SK-MEL-5 (cell line): ENCODE results near the gene MAST4. TPM values are rescaled to one million over a fixed set of nuclear protein-coding genes. Genes with fewer than 3 reads are reported as not detected.

Source experiments
- DNase-seq: peaks from one replicate; pipeline ENCODE4 v3.0.0-alpha.2; 2016; ENCODE audit warnings: low read depth, low spot score
- in situ Hi-C: cut with HindIII; loops from 2 replicates; pipeline ENCODE4 v1.10.0; 2016; ENCODE audit warnings: low sequenced_read_pairs, high pct_unique_total_duplicates, low pct_unique_long_range_greater_than_20kb
- polyA plus RNA-seq, 2 experiments: library from polyadenylated mRNA; depleted of rRNA; stranded (reverse); fragments of >200 nt; gene quantifications; 2 replicates each; pipeline ENCODE4 v1.2.3, GENCODE V29; 2015
- total RNA-seq: library from RNA; depleted of rRNA; stranded (reverse); fragments of >200 nt; shearing (Covaris generic); gene quantifications from 2 replicates; pipeline ENCODE4 v1.2.3, GENCODE V29; 2014; rRNA removed

Gene MAST4
- total RNA-seq, result 1.6 and 3.3 TPM in 2 replicates
- 3.4 and 5.3 TPM in 2 replicates for polyA plus RNA-seq (2015; cell fraction: cytosol; rRNA removed)
- polyA plus RNA-seq (2015; cell fraction: nucleus; rRNA removed), result 1.7 and 4.5 TPM in 2 replicates

DNA sequence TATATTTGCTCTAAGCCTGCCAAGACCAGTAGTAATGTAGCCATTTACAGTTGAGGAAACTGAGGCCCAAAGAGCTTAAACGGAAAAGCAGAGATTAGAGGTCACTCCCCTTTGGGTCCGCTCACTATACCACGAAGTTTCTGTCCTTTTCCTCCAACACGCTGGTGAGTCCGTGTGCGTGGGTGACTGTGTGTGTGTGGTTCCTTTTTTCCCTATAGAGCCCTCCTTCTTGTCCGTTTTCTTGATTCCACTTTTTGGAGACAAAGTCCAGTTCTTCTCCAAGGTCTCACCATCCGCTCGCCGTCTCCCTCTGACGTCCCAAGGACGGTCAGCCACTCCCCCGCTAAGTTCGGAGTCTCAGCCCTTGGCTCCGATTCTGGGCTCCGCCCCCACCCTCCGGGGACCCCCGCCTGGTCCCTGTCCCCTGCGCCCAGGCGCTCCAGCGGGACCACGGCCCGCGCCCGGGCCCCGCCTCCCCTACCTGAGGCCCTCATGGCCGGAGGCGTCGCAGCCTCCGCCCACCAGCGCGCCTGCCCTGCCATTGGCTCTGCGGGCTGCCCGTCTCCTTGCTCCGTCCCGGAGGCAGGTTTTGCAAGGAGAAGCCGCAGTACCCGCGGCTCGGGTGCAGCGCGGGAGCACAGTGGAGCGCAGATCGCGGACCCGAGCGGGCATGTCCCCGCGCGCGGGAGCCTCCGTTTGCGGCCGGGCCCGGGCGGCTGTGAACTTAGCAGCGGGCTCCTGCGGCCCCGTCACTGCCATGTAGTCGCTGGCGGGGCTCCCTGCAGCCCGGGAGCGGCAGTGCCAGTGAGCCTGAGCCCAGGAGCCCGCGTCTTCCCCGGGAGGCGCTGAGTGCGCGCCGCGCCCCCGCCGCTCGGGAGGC is at the start of gene MAST4:
Gene MAST4 (plus strand): TSS at position 638 of the 880 bp plus-strand sequence. CDS start 263 bp downstream, outside the sequence.
- peak; percentile 66 for DNase-seq
- in situ Hi-C loops, result no loop called here

DNA sequence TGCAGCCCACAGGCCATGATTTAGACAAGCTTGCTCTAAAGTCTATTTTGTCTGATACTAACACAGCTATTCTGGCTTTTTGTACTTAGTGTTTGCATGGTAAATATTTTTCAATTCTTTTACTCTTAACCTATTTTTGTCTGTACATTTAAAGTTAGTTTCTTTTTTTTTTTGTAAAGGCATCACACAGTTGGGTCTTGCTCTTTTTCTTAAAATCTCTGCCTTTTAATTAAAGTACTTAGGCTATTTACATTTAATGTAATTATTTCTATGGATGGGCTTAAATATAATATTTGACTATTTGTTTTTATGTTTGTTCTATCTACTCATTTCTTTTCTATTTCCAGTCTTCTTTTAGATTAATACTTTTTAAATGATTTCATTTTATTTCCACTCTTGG is 49.7 kb upstream of the MAST4 start:
- in situ Hi-C loops, result no loop called here
- DNase-seq, result no peak

DNA sequence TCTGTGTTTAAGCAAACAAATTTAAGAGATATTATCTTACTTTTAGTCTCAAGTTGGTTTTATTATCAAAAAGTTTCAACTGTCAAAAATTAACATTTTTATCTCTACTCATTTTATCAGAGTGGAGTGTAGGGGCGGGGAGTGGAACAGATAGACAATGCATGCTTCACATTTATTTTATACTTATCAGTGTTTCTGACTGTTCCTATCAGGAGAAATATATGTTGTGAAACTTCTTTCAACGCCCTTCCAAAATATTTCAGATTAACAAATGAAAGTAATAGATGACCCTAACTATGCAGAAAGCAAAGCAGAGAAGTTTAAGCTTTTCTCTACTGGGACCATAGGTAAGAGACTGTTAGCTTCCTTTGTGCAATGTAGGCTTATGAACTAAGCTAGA is 44.9 kb upstream of the MAST4 start:
- in situ Hi-C loops, result no loop called here

DNA sequence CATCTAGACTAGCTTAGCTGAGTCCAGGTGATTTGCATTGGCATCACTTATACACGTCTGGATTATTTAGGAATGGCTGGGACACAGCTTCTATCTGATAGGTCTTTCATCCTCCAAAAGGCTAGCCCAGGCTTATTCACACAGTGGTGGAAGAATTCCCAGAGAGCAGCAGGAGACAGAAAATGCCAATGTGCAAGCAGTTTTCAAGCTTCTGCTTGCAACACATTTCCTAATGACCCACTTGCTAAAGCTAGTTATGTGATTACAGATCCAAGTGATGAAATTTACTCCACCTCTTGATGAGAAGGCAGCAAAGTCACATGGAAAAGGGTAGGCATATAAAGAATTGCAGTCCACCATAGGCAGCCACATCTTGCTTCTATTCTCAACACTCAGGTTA is 44.2 kb upstream of the MAST4 start:
- in situ Hi-C loops, result no loop called here

More for the DNA sequence above, 44.9 kb upstream of the MAST4 start:
- no peak for DNase-seq

DNA sequence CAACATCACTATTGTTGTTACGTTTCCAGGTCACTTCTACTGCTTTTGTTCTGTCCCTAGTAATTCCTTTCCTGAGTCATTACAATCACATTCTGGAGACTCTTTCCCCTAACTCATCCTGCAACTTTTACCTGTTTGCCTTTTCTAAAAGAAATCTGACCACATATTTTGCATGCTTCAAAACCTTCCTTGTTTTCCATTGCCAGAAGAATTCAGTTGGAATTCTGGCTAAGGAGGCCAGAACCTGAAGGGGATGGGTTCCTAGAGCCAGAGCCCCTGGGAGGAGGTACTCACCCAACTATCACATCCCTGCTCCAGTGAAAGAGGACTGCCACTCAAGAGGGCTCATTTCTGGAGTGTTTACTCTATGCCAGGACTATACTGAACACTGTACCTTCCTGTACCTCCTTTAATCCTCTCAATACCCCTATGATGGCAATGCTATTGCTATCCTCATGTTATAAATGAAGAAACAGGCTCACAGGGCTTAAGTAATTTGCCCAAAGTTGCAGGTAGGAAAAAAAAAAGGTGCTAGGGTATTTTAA is 42.8 kb upstream of the MAST4 start:
- DNase-seq, result no peak
- in situ Hi-C loops, result no loop called here

More for the DNA sequence above, 44.2 kb upstream of the MAST4 start:
- no peak for DNase-seq

DNA sequence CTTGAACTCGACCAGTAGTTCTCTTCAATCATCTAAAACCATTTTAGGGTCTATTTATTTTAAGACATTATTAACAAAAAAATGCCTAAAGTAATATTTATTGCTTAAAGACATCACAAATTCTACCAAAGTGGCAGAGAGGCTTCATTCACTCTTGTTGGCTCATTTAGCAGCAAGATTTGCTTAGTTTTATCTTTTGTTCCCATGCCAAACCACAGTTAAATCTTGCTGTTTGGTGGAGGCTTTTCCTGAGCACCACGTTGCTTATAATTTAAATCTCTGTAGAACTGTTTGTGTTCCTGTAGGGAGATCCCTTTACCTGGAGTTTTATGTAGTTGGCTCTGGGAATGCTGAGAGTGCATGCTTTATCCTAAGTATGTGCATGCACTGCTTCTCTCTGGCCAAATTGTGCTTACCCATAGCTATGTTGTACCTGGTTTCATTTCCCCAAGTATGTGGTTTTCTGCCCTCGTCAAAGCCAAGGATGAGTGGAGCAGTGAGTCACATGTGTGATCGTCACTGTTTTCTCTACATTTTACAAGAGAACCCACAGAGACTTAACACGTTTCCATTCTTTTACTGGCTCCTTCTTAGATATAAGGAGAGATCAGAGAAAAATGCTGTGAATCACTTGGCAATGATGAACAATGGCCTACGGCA is 42.1 kb upstream of the MAST4 start:
- in situ Hi-C loops, result no loop called here
- DNase-seq, result no peak

DNA sequence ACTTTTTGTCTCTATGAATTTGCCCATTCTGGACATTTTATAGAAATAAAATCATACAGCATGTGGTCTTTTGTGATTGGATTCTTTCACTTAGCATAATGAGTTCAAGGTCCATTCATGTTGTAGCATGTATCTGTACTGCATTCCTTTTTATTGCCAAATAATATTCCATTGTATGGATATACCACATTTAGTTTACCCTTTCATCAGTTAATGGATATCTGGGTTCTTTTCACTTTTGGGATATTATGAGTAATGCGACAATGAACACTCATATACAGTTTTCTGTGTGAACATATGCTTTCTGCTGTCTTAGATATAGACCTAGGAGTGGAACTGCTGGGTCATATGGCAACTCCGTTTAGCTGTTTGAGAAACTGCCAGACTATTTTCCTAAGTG is 41.3 kb upstream of the MAST4 start:
- in situ Hi-C loops, result no loop called here
- DNase-seq, result no peak

DNA sequence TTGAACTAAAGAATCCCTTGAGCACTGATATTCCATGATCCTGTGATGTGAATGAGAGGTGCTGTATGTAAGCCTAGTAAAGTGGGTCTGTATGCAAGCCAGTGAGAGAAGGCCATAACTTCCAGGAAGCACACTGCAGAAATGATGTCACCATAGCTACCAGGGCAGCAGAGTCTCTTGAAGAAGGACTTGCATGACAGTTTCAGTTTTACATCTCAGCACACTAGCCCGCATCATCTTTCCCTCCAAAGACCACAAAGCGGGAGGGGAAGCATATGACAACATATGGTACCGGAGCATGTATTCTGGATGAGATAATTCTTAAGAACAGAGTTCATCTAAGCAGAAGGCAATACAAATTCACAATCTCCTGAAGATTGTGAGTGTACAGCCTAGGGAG is 37.6 kb upstream of the MAST4 start:
- in situ Hi-C loops, result no loop called here
- DNase-seq, result no peak

DNA sequence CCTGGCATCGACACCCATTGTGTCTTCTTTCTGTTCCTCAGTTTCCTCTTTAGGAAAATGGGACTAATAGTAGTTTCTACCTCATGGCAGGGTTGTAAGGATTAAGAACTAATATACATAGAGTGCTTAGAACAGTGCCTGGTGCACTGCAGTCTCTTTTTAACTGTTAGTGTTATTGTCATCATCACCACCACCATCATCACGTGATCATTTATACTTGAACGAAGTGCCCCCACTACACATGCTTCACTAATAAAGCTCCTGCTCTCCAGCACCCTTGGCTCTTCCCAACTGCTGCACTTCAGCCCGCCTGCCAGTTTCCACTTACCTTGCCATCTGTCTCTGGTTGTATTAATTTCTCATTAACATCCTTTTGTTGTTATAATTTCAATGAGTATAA is 35.8 kb upstream of the MAST4 start:
- no peak for DNase-seq
- in situ Hi-C loops, result no loop called here

DNA sequence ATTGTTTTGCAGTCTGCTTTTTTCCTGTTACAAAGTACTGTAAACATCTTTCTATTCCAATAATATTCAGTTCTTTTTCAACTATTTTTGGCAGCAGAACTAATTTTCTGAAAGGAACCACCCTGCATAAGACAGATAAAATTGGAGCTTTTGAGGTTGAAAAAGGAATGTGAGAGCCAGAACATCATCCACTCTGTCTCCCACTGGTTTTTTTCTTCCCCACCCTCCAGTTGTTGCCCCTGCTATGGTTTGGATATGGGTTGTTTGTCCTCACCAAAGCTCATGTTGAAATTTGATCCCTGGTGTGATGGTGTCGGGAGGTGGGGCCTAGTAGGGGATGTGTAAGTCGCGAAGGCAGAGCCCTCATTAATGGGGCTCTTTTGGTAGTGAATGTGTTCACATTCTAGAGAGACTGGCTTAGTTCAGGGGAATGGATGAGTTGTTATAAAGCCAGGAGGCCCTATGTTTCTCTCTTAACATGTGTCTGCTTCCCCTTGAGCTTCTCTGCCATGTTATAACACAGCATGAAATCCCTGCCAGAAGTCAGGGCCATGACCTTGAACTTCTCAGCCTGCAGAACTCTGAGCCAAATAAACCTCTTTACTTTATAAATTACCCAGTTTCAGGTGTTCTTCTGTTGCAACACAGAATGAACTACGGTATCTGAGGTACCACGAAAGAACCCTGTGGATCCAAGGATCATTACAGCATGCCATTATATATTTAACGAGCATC is 34.8 kb upstream of the MAST4 start:
- no peak for DNase-seq
- in situ Hi-C loops, result no loop called here

DNA sequence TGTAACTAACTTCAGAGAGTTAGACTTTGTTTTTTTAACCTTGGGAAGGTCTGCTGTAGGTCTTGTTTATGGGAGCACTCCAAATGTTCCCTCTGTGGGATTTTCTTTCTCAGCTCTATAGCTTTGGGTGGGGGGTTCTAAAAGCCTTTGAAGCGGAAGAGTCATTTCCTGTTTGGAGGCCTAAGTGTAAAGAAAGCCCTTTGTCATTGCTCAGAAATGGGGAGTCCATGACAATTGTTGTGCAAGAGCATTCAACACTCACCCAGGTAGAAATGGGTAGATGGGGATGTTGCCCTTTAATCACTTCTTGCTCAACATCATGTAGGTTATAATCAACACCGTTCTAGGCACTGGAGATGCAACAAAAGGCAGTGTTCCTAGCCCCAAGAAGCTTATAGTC is 30.3 kb upstream of the MAST4 start:
- in situ Hi-C loops, result no loop called here

DNA sequence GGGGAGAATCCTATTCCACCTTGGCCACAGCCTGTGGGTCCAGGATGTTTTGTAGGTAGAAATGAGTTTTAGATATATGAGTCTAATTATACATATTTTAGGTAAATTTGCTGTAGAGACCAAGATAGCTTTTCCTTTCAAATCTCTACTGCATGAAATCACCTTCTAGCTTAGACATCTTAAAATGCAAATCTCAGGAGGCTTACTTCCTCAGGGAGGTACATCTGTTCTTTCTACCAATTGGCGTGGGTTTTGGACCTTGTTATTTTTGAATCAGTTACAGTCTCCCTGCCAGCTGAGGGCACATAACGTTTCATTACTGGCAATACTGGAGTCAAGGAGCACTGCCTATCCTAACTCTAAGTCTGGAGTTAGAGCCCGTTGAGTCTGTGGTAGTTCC is 28.7 kb upstream of the MAST4 start:
- DNase-seq, result no peak
- in situ Hi-C loops, result no loop called here

More for the DNA sequence above, 30.3 kb upstream of the MAST4 start:
- no peak for DNase-seq

DNA sequence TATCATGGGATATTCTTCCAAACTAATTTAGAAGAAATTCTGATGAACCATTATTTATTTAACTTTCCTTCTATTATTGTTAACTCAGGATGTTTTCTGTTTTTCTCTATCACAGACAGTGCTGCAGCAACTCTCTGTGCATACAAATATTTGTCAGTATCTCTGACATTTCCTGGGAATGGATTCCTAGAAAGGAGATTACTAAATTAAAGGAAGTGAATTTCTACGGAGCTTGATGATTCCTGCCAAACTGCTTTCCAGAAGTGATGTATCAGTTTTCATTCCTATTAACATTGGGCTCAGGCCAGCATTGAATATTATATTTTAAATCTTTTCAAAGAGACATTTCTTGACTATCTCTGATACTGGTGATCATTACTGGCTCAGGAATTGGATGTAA is 26.0 kb upstream of the MAST4 start:
- DNase-seq, result no peak
- in situ Hi-C loops, result no loop called here

DNA sequence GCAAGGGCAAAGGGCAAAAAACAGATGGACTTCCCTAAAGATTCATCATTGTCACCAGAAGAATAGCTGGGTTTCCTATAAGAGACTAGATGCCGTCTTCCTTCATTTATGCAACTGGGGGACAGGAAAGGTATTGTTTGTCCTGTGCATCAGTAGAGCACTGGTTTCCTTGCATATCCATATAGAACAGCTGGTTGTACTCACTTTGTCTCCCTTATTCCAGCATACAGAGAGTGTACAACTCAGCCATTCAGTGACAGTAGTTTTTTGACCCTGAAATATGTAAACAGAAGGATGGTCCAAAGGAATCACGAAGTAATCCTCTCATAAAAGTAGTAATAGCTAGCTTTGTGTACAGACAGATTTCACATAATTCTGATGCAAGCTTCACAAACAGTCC is 22.5 kb upstream of the MAST4 start:
- DNase-seq, result no peak
- in situ Hi-C loops, result no loop called here

DNA sequence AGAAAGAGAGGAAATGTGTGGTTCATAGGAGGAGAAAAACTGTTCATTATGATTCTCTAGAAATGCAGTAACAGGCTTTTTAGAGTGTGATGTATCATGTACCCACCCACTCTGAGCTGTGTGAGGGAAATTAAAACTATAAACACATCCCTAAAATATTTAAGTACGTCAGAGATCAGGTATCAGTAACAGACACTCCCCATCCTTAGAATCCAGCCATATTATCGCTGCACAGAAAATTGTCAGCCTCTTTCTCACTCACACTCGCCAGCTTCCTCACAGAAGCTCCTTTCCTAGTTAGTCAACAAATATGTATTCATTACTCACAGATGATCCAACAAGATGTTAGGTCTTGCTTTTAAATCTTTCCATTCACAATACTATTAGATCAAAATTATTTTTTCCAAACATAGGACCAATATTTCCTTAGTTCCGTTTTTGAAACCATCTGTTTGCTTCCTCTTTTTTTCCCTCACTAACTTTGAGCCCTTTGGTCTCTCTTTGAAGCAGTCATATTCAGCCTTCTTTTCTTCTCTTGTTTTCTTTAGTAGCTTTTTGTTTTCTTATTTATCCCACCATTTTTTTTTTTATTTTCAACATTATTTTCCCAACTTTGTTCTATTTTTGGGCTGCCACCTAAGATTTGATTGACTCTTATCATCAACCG is 13.6 kb upstream of the MAST4 start:
- no peak for DNase-seq
- in situ Hi-C loops, result no loop called here

DNA sequence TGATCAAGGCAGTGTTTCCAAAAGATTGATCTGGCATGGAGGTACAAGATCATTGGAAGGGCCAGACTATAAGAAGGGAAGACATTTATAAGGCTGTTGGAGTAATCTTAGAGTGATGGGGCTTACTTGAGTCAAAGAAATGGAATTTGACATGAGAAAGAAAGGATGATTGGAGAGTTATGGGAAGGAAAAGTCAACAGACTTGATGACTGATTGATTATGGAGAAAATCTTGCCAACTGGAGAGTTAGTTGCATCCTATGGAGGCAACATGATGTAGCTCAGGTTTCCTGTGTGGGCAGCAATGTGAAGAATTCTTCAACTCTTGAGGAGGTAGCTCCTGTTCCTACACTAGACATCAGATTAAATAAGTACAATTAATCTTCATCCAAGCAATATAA is 10.9 kb upstream of the MAST4 start:
- no peak for DNase-seq
- in situ Hi-C loops, result no loop called here

DNA sequence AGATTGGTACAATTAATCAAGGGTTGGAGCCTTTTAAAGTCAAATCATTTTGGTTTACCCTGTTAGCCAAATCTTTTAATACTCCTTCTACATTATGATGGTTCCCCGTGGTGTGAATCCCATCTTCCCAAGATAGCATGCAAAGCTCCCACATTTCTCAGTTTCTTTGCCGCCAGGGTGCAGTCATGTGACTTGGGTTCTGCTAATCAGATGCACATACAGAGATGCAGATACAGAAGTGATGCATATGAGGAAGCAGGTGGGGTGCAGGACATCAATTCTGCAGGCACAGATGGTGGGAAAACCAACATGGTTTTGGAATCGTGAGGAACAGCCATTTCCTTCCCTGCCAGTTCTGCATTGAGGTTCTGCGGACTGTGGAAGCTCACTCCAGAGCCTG is 8.4 kb upstream of the MAST4 start:
- in situ Hi-C loops, result no loop called here
- no peak for DNase-seq
